ENCODE data around the gene KIRREL1. TPM values are rescaled to one million over a fixed set of nuclear protein-coding genes. Genes with fewer than 3 reads are reported as not detected.

The KIRREL1 gene
- total and polyA plus RNA-seq, 2 of the 13 experiments (the other 11 are each of a cell fraction or from before 2014, with no cell fraction given): 0.02 to 0.03 TPM

DNA sequence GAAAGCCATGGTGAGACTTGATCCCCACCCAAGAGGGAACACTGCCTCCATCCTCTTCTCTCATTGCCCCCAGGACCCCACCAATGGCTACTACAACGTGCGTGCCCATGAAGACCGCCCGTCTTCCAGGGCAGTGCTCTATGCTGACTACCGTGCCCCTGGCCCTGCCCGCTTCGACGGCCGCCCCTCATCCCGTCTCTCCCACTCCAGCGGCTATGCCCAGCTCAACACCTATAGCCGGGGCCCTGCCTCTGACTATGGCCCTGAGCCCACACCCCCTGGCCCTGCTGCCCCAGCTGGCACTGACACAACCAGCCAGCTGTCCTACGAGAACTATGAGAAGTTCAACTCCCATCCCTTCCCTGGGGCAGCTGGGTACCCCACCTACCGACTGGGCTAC is 101.1 kb downstream of the KIRREL1 start:
- H3K79me2 ChIP-seq (ENCODE audit: insufficient read depth, low read length): no peaks in the 10 kb centered on the region
- CTCF ChIA-PET (ENCODE audit: low intra/inter-chr PET ratio, low total read pairs): no interaction called here
- FAIRE-seq: no peak

GRCh38 chr1:158095737-158096335 is 102.4 kb downstream of the KIRREL1 start:
- ChIA-PET POLR2A (no interaction called here), CTCF (ENCODE audit: low intra/inter-chr PET ratio, low total read pairs) (no interaction called here)
- Histone ChIP-seq H3K4me3 (replicated peaks in 1 of 3; ENCODE audit: insufficient read depth in 1 of 3, low read depth in 2 of 3, low read length in 3 of 3) (no peak overlapping the region), H3K9ac (ENCODE audit: insufficient read depth, low read depth, low read length) (no peak overlapping the region), H4K20me1 (ENCODE audit: insufficient read depth, low read length) (no peaks in the 10 kb centered on the region), H3K36me3 (replicated peaks in 1 of 2; ENCODE audit: control insufficient read depth in 1 of 2, insufficient read depth in 2 of 2, low read length in 2 of 2) (no peaks in the 10 kb centered on the region), H3K9me3 (ENCODE audit: low read length) (no peaks in the 10 kb centered on the region), H3K27me3 (ENCODE audit: control insufficient read depth in 1 of 2, insufficient read depth in 2 of 2, low read length in 2 of 2) (no peaks in the 10 kb centered on the region), H3K4me2 (ENCODE audit: low read depth, low read length) (no peak overlapping the region), H3K4me1 (ENCODE audit: insufficient read depth, low read length) (no peaks in the 10 kb centered on the region), H3K27ac (ENCODE audit: extremely low read length, insufficient read depth, low read length) (no peak overlapping the region), H3K79me2 (ENCODE audit: insufficient read depth, low read length) (no peaks in the 10 kb centered on the region), H2AFZ (ENCODE audit: low read length) (no peak overlapping the region)
- in situ Hi-C loops (cut with HindIII; ENCODE audit: extremely low pct_ligation_motif_present, low pct_unique_long_range_greater_than_20kb): no loop called here
- DNase-seq (ENCODE audit: low spot score) (no peak), FAIRE-seq (no peak), ATAC-seq (peak; percentile 82)
- BruUV-seq (replicated peaks): no TSS peak
- intact Hi-C loops (cut with micrococcal nuclease; ENCODE audit: unreplicated experiment): no loop called here
- 100% methylated on average over 4 of the region's 4 CpGs for whole genome bisulfite sequencing (ENCODE audit: low lambda C conversion rate)
- TF ChIP-seq RBFOX2 (IDR thresholded peaks at IDR 0.05; ENCODE audit: low read depth, low read length) (no peak), ZBTB3 (CRISPR knock-in tag; IDR thresholded peaks at IDR 0.05; ENCODE audit: borderline replicate concordance, low read depth) (no peak), IKZF1 (IDR thresholded peaks at IDR 0.05) (no peak), NFE2L1 (CRISPR knock-in tag; IDR thresholded peaks at IDR 0.05; ENCODE audit: borderline replicate concordance) (no peak), PLRG1 (conservative IDR thresholded peaks at IDR 0.05) (no peak), CTCF (CRISPR knock-in tag; IDR thresholded peaks at IDR 0.05) (peak; percentile 43), HES4 (CRISPR knock-in tag; IDR thresholded peaks at IDR 0.05; ENCODE audit: borderline replicate concordance) (no peak)

More for the DNA sequence above, 101.1 kb downstream of the KIRREL1 start:
- Histone ChIP-seq H3K27ac (ENCODE audit: extremely low read length, insufficient read depth, low read length) (no peak overlapping the region), H3K9me3 (ENCODE audit: low read length) (no peaks in the 10 kb centered on the region), H4K20me1 (ENCODE audit: insufficient read depth, low read length) (no peaks in the 10 kb centered on the region), H3K4me2 (ENCODE audit: low read depth, low read length) (no peak overlapping the region), H3K36me3 (replicated peaks in 1 of 2; ENCODE audit: control insufficient read depth in 1 of 2, insufficient read depth in 2 of 2, low read length in 2 of 2) (no peaks in the 10 kb centered on the region), H3K9ac (ENCODE audit: insufficient read depth, low read depth, low read length) (no peak overlapping the region), H2AFZ (ENCODE audit: low read length) (no peak overlapping the region), H3K27me3 (ENCODE audit: control insufficient read depth in 1 of 2, insufficient read depth in 2 of 2, low read length in 2 of 2) (no peaks in the 10 kb centered on the region), H3K4me3 (replicated peaks in 1 of 3; ENCODE audit: insufficient read depth in 1 of 3, low read depth in 2 of 3, low read length in 3 of 3) (no peak overlapping the region), H3K4me1 (ENCODE audit: insufficient read depth, low read length) (no peaks in the 10 kb centered on the region)
- 75% methylated on average over 9 of the region's 14 CpGs for WGBS (ENCODE audit: low lambda C conversion rate)
- TF ChIP-seq ISX (CRISPR knock-in tag; conservative IDR thresholded peaks at IDR 0.05) (no peak), ZNF577 (CRISPR knock-in tag; IDR thresholded peaks at IDR 0.05; ENCODE audit: borderline replicate concordance, low read depth) (no peak)
- BruUV-seq (replicated peaks): no TSS peak
- POLR2A ChIA-PET: no interaction called here
- DNase-seq (ENCODE audit: low spot score) (no peak), ATAC-seq (no peak)
- in situ Hi-C loops (cut with HindIII; ENCODE audit: extremely low pct_ligation_motif_present, low pct_unique_long_range_greater_than_20kb): no loop called here
- intact Hi-C loops (cut with micrococcal nuclease; ENCODE audit: unreplicated experiment): no loop called here

Data from HepG2 (cell line).